HL-60 (cell line): Measurements from ENCODE around the gene GRK6.

Experiments used
- DNase-seq, 2 experiments: peaks; one replicate each; pipeline ENCODE4 v3.0.0-alpha.2; 2010 to 2020; ENCODE audit warnings: low read depth in 1 of 2, low spot score in 1 of 2
- H3K27ac ChIP-seq: fragments of 250-450 bp; sonication (Bioruptor Pico); replicated peaks from 2 replicates; pipeline ENCODE4 v1.5.1; 2020; ENCODE audit warnings: mild to moderate bottlenecking, moderate library complexity
- H3K27me3 ChIP-seq: fragments of 250-450 bp; sonication (Bioruptor Pico); 2 replicates; pipeline ENCODE4 v1.5.1; 2021; ENCODE audit warnings: mild to moderate bottlenecking, moderate library complexity; ENCODE audit not compliant: insufficient read depth, poor library complexity, severe bottlenecking
- H3K4me3 ChIP-seq: replicated peaks from 2 replicates; pipeline ENCODE4 v1.5.1; 2011; ENCODE audit warnings: mild to moderate bottlenecking, control low read depth, low read length; ENCODE audit not compliant: insufficient read depth
- GABPA ChIP-seq: IDR thresholded peaks from 2 replicates; pipeline ENCODE4 v1.6.1; 2012; ENCODE audit warnings: low read depth
- POLR2AphosphoS5 ChIP-seq: IDR thresholded peaks from 2 replicates; pipeline ENCODE4 v1.6.1; 2012; ENCODE audit warnings: low read depth
- REST ChIP-seq: IDR thresholded peaks from 2 replicates; pipeline ENCODE4 v1.6.1; 2012; ENCODE audit warnings: low read depth; ENCODE audit not compliant: insufficient replicate concordance
- SPI1 ChIP-seq: IDR thresholded peaks from 2 replicates; pipeline ENCODE4 v1.6.1; 2012; ENCODE audit warnings: low read depth, mild to moderate bottlenecking, borderline replicate concordance
- TF ChIP-seq, protein P1 (sequence below): IDR thresholded peaks from one replicate; pipeline ENCODE4 v1.5.1; 2011; ENCODE audit warnings: low read length, control low read depth, inconsistent platforms; ENCODE audit not compliant: insufficient read depth

The GRK6 gene

GRCh38 chr5:177385720-177386119 lies 40.8 kb upstream of the GRK6 start:
- no peak overlapping the region for H3K27ac ChIP-seq
- no peak overlapping the region for H3K4me3 ChIP-seq
- no peak for DNase-seq
- TF ChIP-seq, protein P1, sequence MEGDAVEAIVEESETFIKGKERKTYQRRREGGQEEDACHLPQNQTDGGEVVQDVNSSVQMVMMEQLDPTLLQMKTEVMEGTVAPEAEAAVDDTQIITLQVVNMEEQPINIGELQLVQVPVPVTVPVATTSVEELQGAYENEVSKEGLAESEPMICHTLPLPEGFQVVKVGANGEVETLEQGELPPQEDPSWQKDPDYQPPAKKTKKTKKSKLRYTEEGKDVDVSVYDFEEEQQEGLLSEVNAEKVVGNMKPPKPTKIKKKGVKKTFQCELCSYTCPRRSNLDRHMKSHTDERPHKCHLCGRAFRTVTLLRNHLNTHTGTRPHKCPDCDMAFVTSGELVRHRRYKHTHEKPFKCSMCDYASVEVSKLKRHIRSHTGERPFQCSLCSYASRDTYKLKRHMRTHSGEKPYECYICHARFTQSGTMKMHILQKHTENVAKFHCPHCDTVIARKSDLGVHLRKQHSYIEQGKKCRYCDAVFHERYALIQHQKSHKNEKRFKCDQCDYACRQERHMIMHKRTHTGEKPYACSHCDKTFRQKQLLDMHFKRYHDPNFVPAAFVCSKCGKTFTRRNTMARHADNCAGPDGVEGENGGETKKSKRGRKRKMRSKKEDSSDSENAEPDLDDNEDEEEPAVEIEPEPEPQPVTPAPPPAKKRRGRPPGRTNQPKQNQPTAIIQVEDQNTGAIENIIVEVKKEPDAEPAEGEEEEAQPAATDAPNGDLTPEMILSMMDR = no peak
- TF ChIP-seq GABPA (no peak), SPI1 (no peak), POLR2AphosphoS5 (no peak)
- H3K27me3 ChIP-seq = no peaks in the 10 kb centered on the region

GRCh38 chr5:177386542-177386941 lies 39.9 kb upstream of the GRK6 start:
- no peak overlapping the region for H3K4me3 ChIP-seq
- no peaks in the 10 kb centered on the region for H3K27me3 ChIP-seq
- H3K27ac ChIP-seq = no peak overlapping the region
- no peak for DNase-seq
- no peak for TF ChIP-seq SPI1
- TF ChIP-seq REST = no peak
- TF ChIP-seq POLR2AphosphoS5 = no peak
- TF ChIP-seq, protein P1 = no peak
- TF ChIP-seq GABPA = no peak

DNA sequence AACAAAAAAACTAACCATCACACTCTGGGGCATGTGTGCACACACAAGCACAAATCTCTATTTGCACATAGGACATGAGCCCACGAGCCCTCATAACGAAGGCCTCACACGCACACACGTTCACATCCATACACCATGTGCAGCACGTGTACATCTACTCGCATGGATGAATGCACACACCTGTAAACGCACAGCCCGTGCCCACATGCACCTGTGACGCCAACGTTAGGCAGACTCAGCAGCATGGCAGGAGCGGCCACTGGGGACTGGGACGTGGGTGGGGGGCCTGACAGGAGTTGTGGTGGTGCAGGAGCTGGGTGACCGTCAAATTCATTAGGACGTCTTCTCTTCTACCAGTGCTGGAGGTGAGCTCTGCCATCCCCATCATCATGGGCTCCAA lies 39.1 kb upstream of the GRK6 start:
- TF ChIP-seq REST (no peak), SPI1 (no peak), POLR2AphosphoS5 (no peak), GABPA (no peak)
- TF ChIP-seq, protein P1 = no peak

DNA sequence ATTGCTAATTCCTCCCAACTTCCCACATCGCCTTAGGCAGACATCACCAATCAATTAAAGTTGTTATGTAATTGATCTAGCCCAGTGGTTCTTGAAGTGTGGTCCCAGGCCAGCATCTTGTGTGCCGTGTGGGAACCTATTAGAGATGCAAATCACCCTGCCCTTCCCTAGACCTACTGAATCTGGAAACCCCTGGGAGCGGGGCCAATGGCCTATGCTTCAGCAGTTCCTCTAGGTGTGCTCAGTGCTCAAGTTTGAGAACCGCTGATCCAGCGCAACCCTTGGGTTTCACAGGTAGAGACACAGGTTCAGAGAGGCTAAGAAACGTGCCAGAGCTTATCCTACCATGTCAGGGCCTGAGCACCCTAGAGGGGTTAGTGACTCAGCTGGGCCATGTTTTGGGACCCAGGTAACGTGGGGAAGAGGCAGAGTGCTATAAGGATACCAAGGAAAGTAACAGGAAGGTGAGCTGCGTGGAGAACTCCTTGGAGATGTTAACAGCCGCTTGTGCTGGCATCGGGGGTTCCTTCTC lies 37.9 kb upstream of the GRK6 start:
- DNase-seq = no peak
- Histone ChIP-seq H3K27ac (no peak overlapping the region), H3K27me3 (no peaks in the 10 kb centered on the region), H3K4me3 (no peak overlapping the region)
- TF ChIP-seq GABPA (no peak), REST (no peak)

More for the DNA sequence above, 39.1 kb upstream of the GRK6 start:
- H3K27ac ChIP-seq = no peak overlapping the region
- H3K27me3 ChIP-seq = no peaks in the 10 kb centered on the region
- no peak for DNase-seq
- H3K4me3 ChIP-seq = no peak overlapping the region
